ENCODE results near the gene RBM26. TPM values are rescaled to one million over a fixed set of nuclear protein-coding genes. Genes with fewer than 3 reads are reported as not detected.
"Not testable (repeated sequence)": the region's sequence is repeated elsewhere in the genome, so short reads cannot be mapped to it uniquely, and the experiment has no call there.

RBM26 gene
- total RNA-seq, 4 donors from 2014 or later = 16.0 to 42.3 (median 25.4) TPM

DNA sequence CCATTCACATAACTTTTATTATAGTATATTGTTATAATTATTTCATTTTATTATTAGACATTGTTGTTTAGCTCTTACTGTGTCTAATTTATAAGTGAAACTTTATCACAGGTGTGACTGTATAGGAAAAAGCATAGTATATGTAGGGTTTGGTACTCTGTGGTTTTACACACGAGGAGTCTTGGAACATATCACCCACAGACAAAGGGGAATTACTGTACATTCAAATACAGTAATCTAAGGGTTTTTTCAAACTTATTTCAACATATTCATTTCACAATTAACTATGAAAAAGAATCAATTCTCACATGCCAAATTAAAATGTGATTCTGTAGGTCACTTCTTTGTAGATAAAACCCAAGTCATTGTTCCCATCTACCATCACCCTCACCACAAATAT, 46.0 kb downstream of the RBM26 start:
- no peaks in the 10 kb centered on the region for H3K9me3 ChIP-seq
- intact Hi-C loops (cut with DNase I) = no loop called here
- no peak overlapping the region for H3K27ac ChIP-seq
- H3K36me3 ChIP-seq = peaks cover 3 to 100% (median 20%) of the 10 kb centered on the region in 3 donors
- TF ChIP-seq, protein P1, sequence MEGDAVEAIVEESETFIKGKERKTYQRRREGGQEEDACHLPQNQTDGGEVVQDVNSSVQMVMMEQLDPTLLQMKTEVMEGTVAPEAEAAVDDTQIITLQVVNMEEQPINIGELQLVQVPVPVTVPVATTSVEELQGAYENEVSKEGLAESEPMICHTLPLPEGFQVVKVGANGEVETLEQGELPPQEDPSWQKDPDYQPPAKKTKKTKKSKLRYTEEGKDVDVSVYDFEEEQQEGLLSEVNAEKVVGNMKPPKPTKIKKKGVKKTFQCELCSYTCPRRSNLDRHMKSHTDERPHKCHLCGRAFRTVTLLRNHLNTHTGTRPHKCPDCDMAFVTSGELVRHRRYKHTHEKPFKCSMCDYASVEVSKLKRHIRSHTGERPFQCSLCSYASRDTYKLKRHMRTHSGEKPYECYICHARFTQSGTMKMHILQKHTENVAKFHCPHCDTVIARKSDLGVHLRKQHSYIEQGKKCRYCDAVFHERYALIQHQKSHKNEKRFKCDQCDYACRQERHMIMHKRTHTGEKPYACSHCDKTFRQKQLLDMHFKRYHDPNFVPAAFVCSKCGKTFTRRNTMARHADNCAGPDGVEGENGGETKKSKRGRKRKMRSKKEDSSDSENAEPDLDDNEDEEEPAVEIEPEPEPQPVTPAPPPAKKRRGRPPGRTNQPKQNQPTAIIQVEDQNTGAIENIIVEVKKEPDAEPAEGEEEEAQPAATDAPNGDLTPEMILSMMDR (IDR thresholded peaks at IDR 0.05) = no peak
- no peak for TF ChIP-seq POLR2A (IDR thresholded peaks at IDR 0.05)
- no peaks in the 10 kb centered on the region for H3K27me3 ChIP-seq
- H3K4me1 ChIP-seq = no peaks in the 10 kb centered on the region
- no peak overlapping the region for H3K4me3 ChIP-seq
- 39 to 50% methylated on average over 1 of the region's 1 CpG for WGBS, 2 donors
- DNase-seq = no peak

- no peak overlapping the region for H3K4me3 ChIP-seq
These were observed 47.0 kb downstream of the RBM26 start for GRCh38 chr13:79359064-79359463.

DNA sequence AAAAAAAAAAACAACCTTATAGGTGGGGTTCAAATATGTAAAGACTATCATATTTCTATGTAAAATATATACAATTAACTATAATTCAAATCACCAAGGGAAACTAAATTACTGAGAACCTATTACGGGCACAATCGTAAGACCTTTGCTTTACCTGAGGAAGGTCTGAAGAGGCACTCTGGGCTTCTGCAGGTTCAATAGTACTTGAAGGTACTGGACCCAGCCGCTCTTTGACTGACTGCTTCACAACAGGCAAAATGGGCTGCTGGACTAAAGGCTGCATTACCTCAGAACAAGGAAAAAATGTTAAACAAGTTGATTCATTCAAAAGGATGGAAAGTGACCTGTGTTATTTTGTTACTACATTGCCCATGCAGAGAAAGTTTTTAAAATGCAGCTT, 51.8 kb downstream of the RBM26 start:
- 95 to 96% methylated on average over 3 of the region's 3 CpGs for WGBS, 2 donors
- Histone ChIP-seq H3K27me3 (no peaks in the 10 kb centered on the region), H3K36me3 (peaks cover 0 to 99% (median 4%) of the 10 kb centered on the region in 3 donors), H3K27ac (no peak overlapping the region), H3K9me3 (no peaks in the 10 kb centered on the region), H3K4me3 (no peak overlapping the region), H3K4me1 (no peaks in the 10 kb centered on the region)
- no peak for DNase-seq
- TF ChIP-seq, protein P1 (IDR thresholded peaks at IDR 0.05) = no peak
- no peak for TF ChIP-seq POLR2A (IDR thresholded peaks at IDR 0.05)
- intact Hi-C loops (cut with DNase I) = no loop called here

More at GRCh38 chr13:79359064-79359463, 47.0 kb downstream of the RBM26 start:
- intact Hi-C loops (cut with DNase I) = no loop called here
- Histone ChIP-seq H3K27me3 (no peaks in the 10 kb centered on the region), H3K36me3 (peaks cover 3 to 100% (median 11%) of the 10 kb centered on the region in 3 donors), H3K4me1 (no peaks in the 10 kb centered on the region), H3K9me3 (no peaks in the 10 kb centered on the region), H3K27ac (no peak overlapping the region)
- no peak for DNase-seq
- TF ChIP-seq POLR2A (IDR thresholded peaks at IDR 0.05) = no peak
- TF ChIP-seq, protein P1 (IDR thresholded peaks at IDR 0.05) = no peak

- Histone ChIP-seq H3K4me3 (no peak overlapping the region), H3K27ac (no peak overlapping the region), H3K27me3 (no peaks in the 10 kb centered on the region), H3K4me1 (no peaks in the 10 kb centered on the region), H3K9me3 (no peaks in the 10 kb centered on the region), H3K36me3 (peaks cover 0 to 96% (median 0%) of the 10 kb centered on the region in 3 donors)
- intact Hi-C loops (cut with DNase I) = no loop called here
- TF ChIP-seq, protein P1 (IDR thresholded peaks at IDR 0.05) = no peak
- no peak for TF ChIP-seq POLR2A (IDR thresholded peaks at IDR 0.05)
- 48 to 66% methylated on average over 2 of the region's 2 CpGs for WGBS, 2 donors
- DNase-seq = no peak
These were observed 52.4 kb downstream of the RBM26 start for GRCh38 chr13:79353693-79354092.

- intact Hi-C loops (cut with DNase I) = no loop called here
- Histone ChIP-seq H3K27ac (no peak overlapping the region), H3K36me3 (peaks cover 0 to 96% (median 0%) of the 10 kb centered on the region in 3 donors), H3K27me3 (no peaks in the 10 kb centered on the region), H3K9me3 (no peaks in the 10 kb centered on the region), H3K4me1 (no peaks in the 10 kb centered on the region), H3K4me3 (no peak overlapping the region)
- DNase-seq = no peak
- TF ChIP-seq POLR2A (IDR thresholded peaks at IDR 0.05) = no peak
- TF ChIP-seq, protein P1 (IDR thresholded peaks at IDR 0.05) = no peak
These were observed 53.9 kb downstream of the RBM26 start for GRCh38 chr13:79352107-79352506.

DNA sequence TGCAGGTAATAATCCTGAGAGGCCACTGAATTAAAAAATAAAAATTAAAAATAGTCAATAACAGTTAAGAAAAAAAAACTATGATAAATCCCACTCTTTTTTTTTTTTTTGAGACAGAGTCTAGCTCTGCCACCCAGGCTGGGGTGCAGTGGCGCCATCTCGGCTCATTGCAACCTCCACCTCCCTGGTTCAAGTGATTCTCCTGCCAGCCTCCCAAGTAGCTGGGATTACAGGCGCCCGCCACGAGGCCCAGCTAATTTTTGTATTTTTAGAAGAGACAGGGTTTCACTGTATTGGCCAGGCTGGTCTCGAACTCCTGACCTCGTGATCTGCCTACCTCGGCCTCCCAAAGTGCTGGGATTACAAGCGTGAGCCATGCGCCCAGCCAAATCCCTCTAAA, 56.4 kb downstream of the RBM26 start:
- H3K4me1 ChIP-seq; H3K4me3 ChIP-seq; H3K9me3 ChIP-seq; H3K27me3 ChIP-seq; DNase-seq; H3K27ac ChIP-seq; intact Hi-C loops (cut with DNase I): not testable (repeated sequence)
- WGBS, 2 donors = 89 to 95% methylated on average over 10 of the region's 10 CpGs
- peaks cover 0 to 96% (median 0%) of the 10 kb centered on the region in 3 donors for H3K36me3 ChIP-seq

Measured in esophagus squamous epithelium (tissue), 5 donors.